PFSK-1 (cell line): ENCODE measurements around the gene DAPK1.

Source experiments
- POLR2AphosphoS5 ChIP-seq: IDR thresholded peaks from 2 replicates; pipeline ENCODE4 v1.6.1; 2012; ENCODE audit warnings: low read depth, mild to moderate bottlenecking, control low read depth, low read length, moderate library complexity
- TF ChIP-seq, protein P1 (sequence below), 2 experiments: IDR thresholded peaks; 2 replicates each; pipeline versions ENCODE4 v1.6.1 to v1.8.0; 2011 to 2012; ENCODE audit warnings: low read depth in 2 of 2, low read length in 2 of 2, control low read depth in 1 of 2, inconsistent platforms in 1 of 2, mild to moderate bottlenecking in 1 of 2, moderate library complexity in 1 of 2; ENCODE audit not compliant: insufficient read depth in 1 of 2

DNA sequence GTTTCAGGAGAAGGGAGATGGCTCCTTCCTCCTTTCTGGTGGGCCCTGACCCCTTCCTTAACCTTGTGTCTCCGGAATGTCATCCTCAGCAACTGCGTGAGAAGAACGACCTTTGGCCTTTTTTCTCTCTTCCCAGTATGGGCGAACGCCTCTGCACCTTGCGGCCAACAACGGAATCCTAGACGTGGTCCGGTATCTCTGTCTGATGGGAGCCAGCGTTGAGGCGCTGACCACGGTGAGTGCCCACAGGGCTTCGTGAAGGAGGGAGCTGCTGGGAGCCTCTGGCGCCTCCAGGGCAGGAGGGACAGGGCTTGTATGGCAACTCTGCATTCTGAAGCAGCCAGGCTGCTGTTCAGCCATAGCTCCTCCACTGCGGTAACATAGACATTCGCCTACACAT is 160.2 kb downstream of the DAPK1 start:
- TF ChIP-seq POLR2AphosphoS5: no peak
- TF ChIP-seq, protein P1, sequence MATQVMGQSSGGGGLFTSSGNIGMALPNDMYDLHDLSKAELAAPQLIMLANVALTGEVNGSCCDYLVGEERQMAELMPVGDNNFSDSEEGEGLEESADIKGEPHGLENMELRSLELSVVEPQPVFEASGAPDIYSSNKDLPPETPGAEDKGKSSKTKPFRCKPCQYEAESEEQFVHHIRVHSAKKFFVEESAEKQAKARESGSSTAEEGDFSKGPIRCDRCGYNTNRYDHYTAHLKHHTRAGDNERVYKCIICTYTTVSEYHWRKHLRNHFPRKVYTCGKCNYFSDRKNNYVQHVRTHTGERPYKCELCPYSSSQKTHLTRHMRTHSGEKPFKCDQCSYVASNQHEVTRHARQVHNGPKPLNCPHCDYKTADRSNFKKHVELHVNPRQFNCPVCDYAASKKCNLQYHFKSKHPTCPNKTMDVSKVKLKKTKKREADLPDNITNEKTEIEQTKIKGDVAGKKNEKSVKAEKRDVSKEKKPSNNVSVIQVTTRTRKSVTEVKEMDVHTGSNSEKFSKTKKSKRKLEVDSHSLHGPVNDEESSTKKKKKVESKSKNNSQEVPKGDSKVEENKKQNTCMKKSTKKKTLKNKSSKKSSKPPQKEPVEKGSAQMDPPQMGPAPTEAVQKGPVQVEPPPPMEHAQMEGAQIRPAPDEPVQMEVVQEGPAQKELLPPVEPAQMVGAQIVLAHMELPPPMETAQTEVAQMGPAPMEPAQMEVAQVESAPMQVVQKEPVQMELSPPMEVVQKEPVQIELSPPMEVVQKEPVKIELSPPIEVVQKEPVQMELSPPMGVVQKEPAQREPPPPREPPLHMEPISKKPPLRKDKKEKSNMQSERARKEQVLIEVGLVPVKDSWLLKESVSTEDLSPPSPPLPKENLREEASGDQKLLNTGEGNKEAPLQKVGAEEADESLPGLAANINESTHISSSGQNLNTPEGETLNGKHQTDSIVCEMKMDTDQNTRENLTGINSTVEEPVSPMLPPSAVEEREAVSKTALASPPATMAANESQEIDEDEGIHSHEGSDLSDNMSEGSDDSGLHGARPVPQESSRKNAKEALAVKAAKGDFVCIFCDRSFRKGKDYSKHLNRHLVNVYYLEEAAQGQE (IDR thresholded peaks at IDR 0.05; ENCODE audit: insufficient read depth in 1 of 2, low read depth in 2 of 2, low read length in 2 of 2): no peak
